Measurements from ENCODE around the gene NHERF2.

The NHERF2 gene

GRCh38 chr16:2076072-2076865, 49.6 kb downstream of the NHERF2 start:
- TF ChIP-seq GATA2 (IDR thresholded peaks at IDR 0.05; ENCODE audit: low read depth, low read length) (no peak), GATA3 (IDR thresholded peaks at IDR 0.05; ENCODE audit: low read depth, low read length) (no peak)

- TF ChIP-seq GATA3 (IDR thresholded peaks at IDR 0.05; ENCODE audit: low read depth, low read length) (no peak), GATA2 (IDR thresholded peaks at IDR 0.05; ENCODE audit: low read depth, low read length) (no peak)
Observed at GRCh38 chr16:2077016-2077415, 50.3 kb downstream of the NHERF2 start.

GRCh38 chr16:2077696-2078095, 51.0 kb downstream of the NHERF2 start:
- TF ChIP-seq GATA3 (IDR thresholded peaks at IDR 0.05; ENCODE audit: low read depth, low read length) (no peak), GATA2 (IDR thresholded peaks at IDR 0.05; ENCODE audit: low read depth, low read length) (no peak)

- TF ChIP-seq GATA2 (IDR thresholded peaks at IDR 0.05; ENCODE audit: low read depth, low read length) (no peak), GATA3 (IDR thresholded peaks at IDR 0.05; ENCODE audit: low read depth, low read length) (no peak)
Observed at GRCh38 chr16:2078096-2078495, 51.4 kb downstream of the NHERF2 start.

GRCh38 chr16:2078691-2079090, 52.0 kb downstream of the NHERF2 start:
- TF ChIP-seq GATA2 (IDR thresholded peaks at IDR 0.05; ENCODE audit: low read depth, low read length) (no peak), GATA3 (IDR thresholded peaks at IDR 0.05; ENCODE audit: low read depth, low read length) (no peak)

- TF ChIP-seq GATA3 (IDR thresholded peaks at IDR 0.05; ENCODE audit: low read depth, low read length) (no peak), GATA2 (IDR thresholded peaks at IDR 0.05; ENCODE audit: low read depth, low read length) (no peak)
Observed at GRCh38 chr16:2079311-2079800, 52.7 kb downstream of the NHERF2 start.

GRCh38 chr16:2079991-2080390, 53.3 kb downstream of the NHERF2 start:
- TF ChIP-seq GATA3 (IDR thresholded peaks at IDR 0.05; ENCODE audit: low read depth, low read length) (no peak), GATA2 (IDR thresholded peaks at IDR 0.05; ENCODE audit: low read depth, low read length) (no peak)

- no peak for TF ChIP-seq GATA2 (IDR thresholded peaks at IDR 0.05; ENCODE audit: low read depth, low read length)
- no peak for TF ChIP-seq GATA3 (IDR thresholded peaks at IDR 0.05; ENCODE audit: low read depth, low read length)
Observed at GRCh38 chr16:2081201-2082084, 54.7 kb downstream of the NHERF2 start.

- no peak for TF ChIP-seq GATA2 (IDR thresholded peaks at IDR 0.05; ENCODE audit: low read depth, low read length)
- no peak for TF ChIP-seq GATA3 (IDR thresholded peaks at IDR 0.05; ENCODE audit: low read depth, low read length)
Observed at GRCh38 chr16:2082171-2082982, 55.7 kb downstream of the NHERF2 start.

GRCh38 chr16:2082983-2083364, 56.3 kb downstream of the NHERF2 start:
- TF ChIP-seq GATA2 (IDR thresholded peaks at IDR 0.05; ENCODE audit: low read depth, low read length), result no peak
- no peak for TF ChIP-seq GATA3 (IDR thresholded peaks at IDR 0.05; ENCODE audit: low read depth, low read length)

GRCh38 chr16:2083409-2083808, 56.7 kb downstream of the NHERF2 start:
- TF ChIP-seq GATA2 (IDR thresholded peaks at IDR 0.05; ENCODE audit: low read depth, low read length) (no peak), GATA3 (IDR thresholded peaks at IDR 0.05; ENCODE audit: low read depth, low read length) (no peak)

GRCh38 chr16:2083876-2084780, 57.4 kb downstream of the NHERF2 start:
- TF ChIP-seq GATA2 (IDR thresholded peaks at IDR 0.05; ENCODE audit: low read depth, low read length) (no peak), GATA3 (IDR thresholded peaks at IDR 0.05; ENCODE audit: low read depth, low read length) (no peak)

All from SH-SY5Y (cell line).